ENCODE results near the gene MXRA8.

MXRA8 gene

GRCh38 chr1:1307261-1307922 is 51.0 kb downstream of the MXRA8 start:
- DNase-seq (ENCODE audit: low spot score): no peak

- peak; percentile 29 for DNase-seq (ENCODE audit: low spot score)
These were observed 51.6 kb downstream of the MXRA8 start for GRCh38 chr1:1306661-1307260.

GRCh38 chr1:1306070-1306660 is 52.2 kb downstream of the MXRA8 start:
- no peak for DNase-seq (ENCODE audit: low spot score)

- DNase-seq (ENCODE audit: low spot score): peak; percentile 42
These were observed 52.9 kb downstream of the MXRA8 start for GRCh38 chr1:1305300-1306069.

- peak; percentile 92 for DNase-seq (ENCODE audit: low spot score)
These were observed 53.7 kb downstream of the MXRA8 start for GRCh38 chr1:1304331-1305299.

GRCh38 chr1:1303736-1304135 is 54.6 kb downstream of the MXRA8 start:
- DNase-seq (ENCODE audit: low spot score): no peak

GRCh38 chr1:1302951-1303509 is 55.3 kb downstream of the MXRA8 start:
- no peak for DNase-seq (ENCODE audit: low spot score)

Data from pons (tissue), 1 donor.